Measurements from ENCODE around the gene CACFD1. TPM values are rescaled to one million over a fixed set of nuclear protein-coding genes. Genes with fewer than 3 reads are reported as not detected.

Gene CACFD1
- total and polyA plus RNA-seq, 2 of the 13 experiments (the other 11 are each of a cell fraction or from before 2014, with no cell fraction given), result 13.8 to 14.6 TPM

GRCh38 chr9:133459476-133460404 lies at the start of gene CACFD1 (continued):
- TF ChIP-seq ZFX (CRISPR knock-in tag; IDR thresholded peaks at IDR 0.05; ENCODE audit: low read depth) (no peak), RXRA (CRISPR knock-in tag; IDR thresholded peaks at IDR 0.05) (no peak), CENPBD1 (CRISPR knock-in tag; IDR thresholded peaks at IDR 0.05; ENCODE audit: borderline replicate concordance, low read depth) (no peak; the same call in 1 of the 2 replicates), AGO2 (optimal IDR thresholded peaks at IDR 0.05; ENCODE audit: low read depth, low read length) (peak; percentile 50), YEATS4 (CRISPR knock-in tag; IDR thresholded peaks at IDR 0.05; ENCODE audit: borderline replicate concordance) (peak; percentile 20; the same call in 1 of the 2 replicates), ZIK1 (CRISPR knock-in tag; IDR thresholded peaks at IDR 0.05; ENCODE audit: borderline replicate concordance, low read depth) (no peak), GTF3A (CRISPR knock-in tag; conservative IDR thresholded peaks at IDR 0.05) (no peak), ZMYM2 (CRISPR knock-in tag; IDR thresholded peaks at IDR 0.05) (no peak), ARID3A (IDR thresholded peaks at IDR 0.05; ENCODE audit: low read depth, low read length) (no peak), ZNF263 (CRISPR knock-in tag; IDR thresholded peaks at IDR 0.05) (no peak), PRDM15 (CRISPR knock-in tag; IDR thresholded peaks at IDR 0.05) (no peak), WIZ (CRISPR knock-in tag; IDR thresholded peaks at IDR 0.05) (no peak), ZNF782 (CRISPR knock-in tag; IDR thresholded peaks at IDR 0.05; ENCODE audit: borderline replicate concordance) (no peak), TCF7L2 (IDR thresholded peaks at IDR 0.05; ENCODE audit: low read depth, low read length) (no peak), SP140L (CRISPR knock-in tag; IDR thresholded peaks at IDR 0.05; ENCODE audit: borderline replicate concordance) (no peak), USF2 (IDR thresholded peaks at IDR 0.05; ENCODE audit: low read depth, low read length) (no peak), USF2 (CRISPR knock-in tag; IDR thresholded peaks at IDR 0.05; ENCODE audit: borderline replicate concordance) (no peak), DMTF1 (CRISPR knock-in tag; IDR thresholded peaks at IDR 0.05) (no peak)

Data from HepG2 (cell line).